MM.1S (cell line): ENCODE data around the gene NUAK1.

Experiments
- EZH2 ChIP-seq: fragments of 300-600 bp; sonication (generic); optimal IDR thresholded peaks from 2 replicates; pipeline ENCODE3; 2017; ENCODE audit warnings: low read depth, mild to moderate bottlenecking, antibody characterized with exemption, low read length, mixed read lengths
- EZH2phosphoT487 ChIP-seq: fragments of 300-600 bp; sonication (generic); IDR thresholded peaks from 2 replicates; pipeline ENCODE4 v1.6.1; 2018; ENCODE audit warnings: antibody characterized with exemption, low read length
- TF ChIP-seq, protein P1 (sequence below): fragments of 300-600 bp; sonication (generic); IDR thresholded peaks from 2 replicates; pipeline ENCODE4 v1.5.1; 2016; ENCODE audit warnings: antibody characterized with exemption, low read length, mixed read lengths

DNA sequence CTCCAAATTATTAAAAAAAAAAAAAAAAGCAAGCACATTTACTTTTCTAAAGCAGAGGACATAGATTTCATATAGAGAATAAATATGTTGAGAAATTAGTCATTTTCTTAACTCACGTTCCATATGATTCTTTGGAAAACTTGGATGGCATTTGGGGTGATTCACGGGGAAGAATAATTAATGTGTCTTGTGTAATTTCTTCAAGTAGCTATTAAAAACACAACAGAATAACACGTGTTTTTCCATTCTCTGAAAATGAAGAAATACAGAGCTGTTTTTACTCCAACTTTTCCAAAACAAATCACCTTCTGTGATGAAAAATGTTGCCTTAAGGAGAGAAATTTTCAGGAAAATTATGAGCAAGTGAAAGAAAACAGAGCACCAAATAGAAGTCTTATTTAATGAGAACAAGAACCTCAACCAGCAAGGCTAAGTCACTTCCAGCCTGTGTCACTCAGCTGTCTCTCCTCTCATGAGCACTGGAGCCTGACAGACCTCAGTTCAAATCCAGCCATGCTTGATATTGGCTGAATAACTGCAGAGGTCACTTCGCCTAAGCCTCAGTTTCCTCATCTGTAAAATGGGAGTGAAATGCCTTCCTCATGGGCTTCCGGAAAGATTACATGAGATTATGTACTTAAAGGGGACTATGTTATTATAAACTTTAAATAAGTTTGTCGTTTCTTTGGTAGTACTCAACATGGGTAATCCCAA is 42.8 kb upstream of the NUAK1 start:
- TF ChIP-seq, protein P1, sequence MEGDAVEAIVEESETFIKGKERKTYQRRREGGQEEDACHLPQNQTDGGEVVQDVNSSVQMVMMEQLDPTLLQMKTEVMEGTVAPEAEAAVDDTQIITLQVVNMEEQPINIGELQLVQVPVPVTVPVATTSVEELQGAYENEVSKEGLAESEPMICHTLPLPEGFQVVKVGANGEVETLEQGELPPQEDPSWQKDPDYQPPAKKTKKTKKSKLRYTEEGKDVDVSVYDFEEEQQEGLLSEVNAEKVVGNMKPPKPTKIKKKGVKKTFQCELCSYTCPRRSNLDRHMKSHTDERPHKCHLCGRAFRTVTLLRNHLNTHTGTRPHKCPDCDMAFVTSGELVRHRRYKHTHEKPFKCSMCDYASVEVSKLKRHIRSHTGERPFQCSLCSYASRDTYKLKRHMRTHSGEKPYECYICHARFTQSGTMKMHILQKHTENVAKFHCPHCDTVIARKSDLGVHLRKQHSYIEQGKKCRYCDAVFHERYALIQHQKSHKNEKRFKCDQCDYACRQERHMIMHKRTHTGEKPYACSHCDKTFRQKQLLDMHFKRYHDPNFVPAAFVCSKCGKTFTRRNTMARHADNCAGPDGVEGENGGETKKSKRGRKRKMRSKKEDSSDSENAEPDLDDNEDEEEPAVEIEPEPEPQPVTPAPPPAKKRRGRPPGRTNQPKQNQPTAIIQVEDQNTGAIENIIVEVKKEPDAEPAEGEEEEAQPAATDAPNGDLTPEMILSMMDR: no peak
- TF ChIP-seq EZH2phosphoT487 (no peak), EZH2 (no peak)
